ENCODE measurements around the gene OBSCN.

The OBSCN gene

GRCh38 chr1:228334954-228335353 is 127.1 kb downstream of the OBSCN start:
- no peak for TF ChIP-seq CTCF (IDR thresholded peaks at IDR 0.05)

GRCh38 chr1:228335406-228336307 is 127.8 kb downstream of the OBSCN start:
- TF ChIP-seq CTCF (IDR thresholded peaks at IDR 0.05), result no peak

GRCh38 chr1:228336308-228337030 is 128.6 kb downstream of the OBSCN start:
- TF ChIP-seq CTCF (IDR thresholded peaks at IDR 0.05), result no peak

- no peak for TF ChIP-seq CTCF (IDR thresholded peaks at IDR 0.05)
Measured at GRCh38 chr1:228337031-228337564, 129.3 kb downstream of the OBSCN start.

- TF ChIP-seq CTCF (IDR thresholded peaks at IDR 0.05), result no peak
Measured at GRCh38 chr1:228337711-228338520, 130.1 kb downstream of the OBSCN start.

GRCh38 chr1:228338521-228339051 is 130.7 kb downstream of the OBSCN start:
- no peak for TF ChIP-seq CTCF (IDR thresholded peaks at IDR 0.05)

Data from LNCAP (cell line).